NCI-H1105 treated with DMSO at 0.1 percent for 48 hours (cell line): Measurements from ENCODE around the gene SLC45A3.

ENCODE experiments used
- DNase-seq: peaks from one replicate; lab custom pipeline; 2025; lab: John Stamatoyannopoulos, UW

Gene SLC45A3

GRCh38 chr1:205610036-205610435 is 70.3 kb downstream of the SLC45A3 start:
- no peak for DNase-seq
